Left ventricle myocardium superior (tissue), 1 donor: Measurements from ENCODE around the gene TSR3. TPM values are rescaled to one million over a fixed set of nuclear protein-coding genes. Genes with fewer than 3 reads are reported as not detected.

ENCODE experiments used
- ATAC-seq: fragments of 200-7000 bp; cut with Tn5 transposase; one replicate; pipeline ENCODE4 v1.9.1; 2020; ENCODE audit warnings: mild to moderate bottlenecking, moderate library complexity
- DNase-seq: peaks from one replicate; pipeline ENCODE4 v3.0.0-alpha.2; 2020
- intact Hi-C: fragments of 100-400 bp; cut with micrococcal nuclease; formaldehyde crosslinking; loops from one replicate; pipeline ENCODE4 v1.11.0; 2022
- total RNA-seq: library from RNA; stranded (reverse); fragmentation: NEBNext Ultra II Directional; extraction: Animal tissue kit (Norgen Biotek cat#: 25700); gene quantifications from one replicate; pipeline ENCODE4 v1.2.1, GENCODE V29; 2021
- donor health status: DM: no; HTN: yes; CAD: no; lungs with severe emphysema.

Gene TSR3
- total RNA-seq, 1 donor from 2014 or later = 55.9 TPM

- intact Hi-C loops = no loop called here
- ATAC-seq = peak; percentile 97
- DNase-seq = peak; percentile 93
Measured at GRCh38 chr16:1342526-1343427, 8.9 kb downstream of the TSR3 start.

- ATAC-seq = no peak
- DNase-seq = no peak
- intact Hi-C loops = no loop called here
Measured at GRCh38 chr16:1341495-1342420, 9.9 kb downstream of the TSR3 start.

- intact Hi-C loops = no loop called here
- ATAC-seq (no peak), DNase-seq (no peak)
Measured at GRCh38 chr16:1340730-1341494, 10.8 kb downstream of the TSR3 start.

GRCh38 chr16:1338855-1339675 is 12.6 kb downstream of the TSR3 start:
- no peak for DNase-seq

GRCh38 chr16:1338119-1338730 is 13.5 kb downstream of the TSR3 start:
- no peak for ATAC-seq
- intact Hi-C loops = no loop called here

More at GRCh38 chr16:1338855-1339675, 12.6 kb downstream of the TSR3 start:
- no peak for ATAC-seq
- intact Hi-C loops = no loop called here

GRCh38 chr16:1337486-1337885 is 14.2 kb downstream of the TSR3 start:
- ATAC-seq (no peak), DNase-seq (no peak)
- intact Hi-C loops = no loop called here

More at GRCh38 chr16:1338119-1338730, 13.5 kb downstream of the TSR3 start:
- no peak for DNase-seq

- intact Hi-C loops = no loop called here
- no peak for ATAC-seq
- DNase-seq = no peak
Measured at GRCh38 chr16:1336619-1337018, 15.1 kb downstream of the TSR3 start.

- no peak for ATAC-seq
- intact Hi-C loops = no loop called here
- no peak for DNase-seq
Measured at GRCh38 chr16:1335996-1336395, 15.7 kb downstream of the TSR3 start.

GRCh38 chr16:1335211-1335971 is 16.3 kb downstream of the TSR3 start:
- intact Hi-C loops = no loop called here

GRCh38 chr16:1334739-1335138 is 16.9 kb downstream of the TSR3 start:
- ATAC-seq (no peak), DNase-seq (no peak)
- intact Hi-C loops = no loop called here

More at GRCh38 chr16:1335211-1335971, 16.3 kb downstream of the TSR3 start:
- no peak for DNase-seq
- no peak for ATAC-seq

- intact Hi-C loops = no loop called here
- no peak for ATAC-seq
Measured at GRCh38 chr16:1333854-1334700, 17.6 kb downstream of the TSR3 start.

GRCh38 chr16:1333149-1333812 is 18.4 kb downstream of the TSR3 start, which contains the start of gene BAIAP3:
Gene BAIAP3 (plus strand): TSS chr16:1333645. CDS start chr16:1338550, 4,905 bp downstream.
- peak; percentile 79 for ATAC-seq
- intact Hi-C loops = no loop called here
- peak; percentile 70 for DNase-seq

More at GRCh38 chr16:1333854-1334700, 17.6 kb downstream of the TSR3 start:
- no peak for DNase-seq

- DNase-seq (no peak), ATAC-seq (no peak)
- intact Hi-C loops = no loop called here
Measured at GRCh38 chr16:1332618-1333148, 19.0 kb downstream of the TSR3 start.

- ATAC-seq (peak; percentile 61), DNase-seq (peak; percentile 72)
- intact Hi-C loops = no loop called here
Measured at GRCh38 chr16:1331712-1332617, 19.7 kb downstream of the TSR3 start.
